Panc1 (cell line): ENCODE measurements around the gene SYNGR4.

Experiments
- CTCF ChIP-seq: fragments of 450-650 bp; IDR thresholded peaks from 2 replicates; pipeline ENCODE4 v1.5.1; 2017; ENCODE audit warnings: mild to moderate bottlenecking
- POLR2AphosphoS5 ChIP-seq: IDR thresholded peaks from 2 replicates; pipeline ENCODE4 v1.6.1; 2012; ENCODE audit warnings: mild to moderate bottlenecking, low read depth, low read length, moderate library complexity
- REST ChIP-seq, 2 experiments: IDR thresholded peaks; 2 replicates each; pipeline ENCODE4 v1.6.1; 2011 to 2012; ENCODE audit warnings: low read depth in 2 of 2, control low read depth in 1 of 2, low read length in 1 of 2, mild to moderate bottlenecking in 1 of 2, moderate library complexity in 1 of 2; ENCODE audit not compliant: insufficient read depth in 1 of 2

- peak; percentile 88 for TF ChIP-seq CTCF
- TF ChIP-seq REST (IDR thresholded peaks at IDR 0.05; ENCODE audit: insufficient read depth in 1 of 2, low read depth in 2 of 2, low read length in 1 of 2), result no peak
- peak; percentile 38; the same call in 1 of the 2 replicates for TF ChIP-seq POLR2AphosphoS5
Measured at GRCh38 chr19:48333467-48334384, 30.4 kb upstream of the SYNGR4 start.
